HPDE6-E6E7 (cell line): ENCODE results near the gene DDX10.
"Not testable (repeated sequence)": the region's sequence is repeated elsewhere in the genome, so short reads cannot be mapped to it uniquely, and the experiment has no call there.

Experiments
- DNase-seq: peaks from one replicate; pipeline ENCODE4 v3.0.0; 2011; ENCODE audit warnings: missing footprints; ENCODE audit errors: extremely low spot score

The DDX10 gene

DNA sequence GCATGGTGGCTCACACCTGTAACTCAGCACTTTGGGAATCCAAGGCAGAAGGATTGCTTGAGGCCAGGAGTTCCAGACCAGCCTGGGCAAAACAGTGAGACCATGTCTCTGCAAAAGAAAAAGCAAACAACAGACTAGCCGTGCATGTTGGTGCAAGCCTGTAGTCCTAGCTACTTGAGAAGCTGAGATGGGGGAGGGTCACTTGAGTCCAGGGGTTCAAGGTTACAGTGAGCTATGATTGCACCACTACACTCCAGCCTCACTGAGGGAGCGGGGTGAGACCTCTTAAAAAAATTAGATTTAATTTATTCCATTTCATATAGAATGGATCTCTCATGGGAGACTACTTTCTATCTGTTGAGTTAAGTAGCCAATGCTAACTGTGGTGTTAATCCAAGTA lies 50.4 kb downstream of the DDX10 start:
- DNase-seq: no peak

- no peak for DNase-seq
These were observed 53.6 kb downstream of the DDX10 start for GRCh38 chr11:108718466-108718865.

- DNase-seq: no peak
These were observed 60.3 kb downstream of the DDX10 start for GRCh38 chr11:108724974-108725689.

GRCh38 chr11:108726077-108726800 lies 61.4 kb downstream of the DDX10 start:
- DNase-seq: no peak

GRCh38 chr11:108727665-108728064 lies 62.8 kb downstream of the DDX10 start:
- no peak for DNase-seq

- DNase-seq: no peak
These were observed 64.5 kb downstream of the DDX10 start for GRCh38 chr11:108729227-108729871.

DNA sequence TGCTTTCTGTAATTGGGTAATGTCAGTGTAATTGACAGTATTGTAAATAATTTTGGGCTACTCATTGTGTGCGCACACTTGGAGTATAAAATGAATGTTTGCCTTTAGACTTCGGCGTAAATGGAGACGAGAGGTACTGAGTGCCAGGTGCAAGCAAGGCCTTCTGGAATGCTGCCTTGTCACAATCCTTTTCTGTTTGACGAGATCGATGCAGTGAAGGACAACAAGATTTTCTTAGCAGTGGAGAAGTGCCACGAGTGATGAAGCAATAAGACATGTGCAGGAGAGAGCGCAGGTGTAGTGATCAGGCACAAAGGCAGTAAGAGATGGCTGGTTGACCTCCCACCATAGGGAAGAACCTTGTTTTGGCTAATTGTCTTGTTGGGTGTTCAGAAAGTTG lies 67.5 kb downstream of the DDX10 start:
- no peak for DNase-seq

DNA sequence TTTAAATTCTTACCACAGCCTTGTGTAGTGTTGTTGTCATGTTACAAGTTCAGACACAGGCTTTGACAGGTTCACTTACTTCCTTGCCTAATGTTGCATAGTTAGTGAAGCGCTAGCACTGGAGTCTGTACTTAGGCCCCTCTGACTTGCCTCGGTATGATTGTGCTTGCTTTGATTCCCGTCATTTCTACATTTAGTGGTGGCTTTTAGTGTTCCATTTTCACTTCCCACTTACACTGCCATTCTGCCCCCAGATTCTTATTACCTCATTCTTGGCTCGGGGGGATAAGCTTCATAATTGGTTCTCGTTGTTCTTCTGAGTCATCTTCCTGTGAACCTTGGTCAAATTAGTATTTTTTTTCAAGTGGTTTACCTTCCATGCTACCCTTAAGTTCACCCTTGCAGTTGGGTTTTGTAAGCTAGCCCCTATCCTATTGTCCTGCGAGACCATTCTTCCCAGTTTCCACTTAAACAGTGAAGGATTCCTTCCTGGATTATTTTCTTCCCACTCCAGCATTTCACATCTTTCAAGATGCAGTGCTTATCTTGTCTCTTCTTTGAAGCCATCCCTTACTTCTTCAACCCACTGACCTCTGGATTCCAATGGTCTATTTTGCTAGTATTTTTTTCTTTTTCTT lies 68.7 kb downstream of the DDX10 start:
- DNase-seq: no peak

DNA sequence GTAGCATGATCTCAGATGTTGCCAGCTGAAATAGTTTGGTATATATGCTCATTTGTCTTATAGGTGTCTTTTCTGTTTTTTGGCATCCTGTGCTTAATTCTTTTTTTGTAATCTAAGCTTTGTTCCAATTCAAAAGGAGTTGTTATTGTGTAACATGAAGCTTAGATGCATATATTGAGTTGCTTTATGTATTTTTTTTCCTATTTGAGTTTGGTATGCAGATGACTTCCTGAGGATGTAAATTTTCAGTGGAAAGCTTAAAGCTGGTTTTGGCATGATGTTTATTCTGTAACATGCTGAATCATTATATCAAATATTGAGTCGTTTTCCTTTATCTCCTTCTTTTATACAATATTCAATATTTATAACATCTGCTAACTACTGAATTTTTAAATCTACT lies 69.4 kb downstream of the DDX10 start:
- DNase-seq: no peak

- no peak for DNase-seq
These were observed 70.2 kb downstream of the DDX10 start for GRCh38 chr11:108734956-108735559.

DNA sequence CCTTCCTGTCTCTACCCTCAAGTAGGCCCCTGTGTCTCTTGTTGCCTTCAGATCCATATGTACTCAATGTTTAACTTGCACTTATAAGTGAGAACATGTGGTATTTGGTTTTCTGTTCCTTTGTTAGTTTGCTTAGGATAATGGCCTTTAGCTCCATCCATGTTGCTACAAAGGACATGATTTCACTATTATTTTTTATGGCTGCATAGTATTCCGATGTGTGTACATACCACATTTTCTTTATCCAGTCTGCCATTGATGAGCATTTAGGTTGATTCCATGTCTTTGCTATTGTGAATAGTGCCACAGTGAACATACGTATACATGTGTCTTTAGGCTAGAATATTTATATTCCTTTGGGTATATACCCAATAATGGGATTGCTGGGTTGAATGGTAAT lies 75.3 kb downstream of the DDX10 start:
- not testable (repeated sequence) for DNase-seq

- DNase-seq: no peak
These were observed 79.0 kb downstream of the DDX10 start for GRCh38 chr11:108743851-108744250.

DNA sequence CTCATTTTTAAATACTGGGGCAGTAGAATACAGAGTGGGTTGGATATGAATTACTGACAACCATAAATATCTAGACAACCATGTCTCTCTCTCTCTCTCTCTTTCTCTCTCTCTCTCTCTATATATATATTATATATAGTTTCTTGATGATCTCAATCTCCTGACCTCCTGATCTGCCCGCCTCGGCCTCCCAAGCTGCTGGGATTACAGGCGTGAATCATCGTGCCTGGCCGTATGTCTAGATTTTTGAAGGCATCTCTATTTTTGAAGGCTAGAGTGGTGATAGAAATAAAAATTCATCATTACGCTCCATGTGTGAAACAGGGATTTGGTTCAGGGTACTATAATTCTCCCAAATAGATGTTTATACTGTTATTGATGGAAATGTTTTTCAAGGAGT lies 84.1 kb downstream of the DDX10 start:
- DNase-seq: no peak

- no peak for DNase-seq
These were observed 86.6 kb downstream of the DDX10 start for GRCh38 chr11:108751444-108751843.

DNA sequence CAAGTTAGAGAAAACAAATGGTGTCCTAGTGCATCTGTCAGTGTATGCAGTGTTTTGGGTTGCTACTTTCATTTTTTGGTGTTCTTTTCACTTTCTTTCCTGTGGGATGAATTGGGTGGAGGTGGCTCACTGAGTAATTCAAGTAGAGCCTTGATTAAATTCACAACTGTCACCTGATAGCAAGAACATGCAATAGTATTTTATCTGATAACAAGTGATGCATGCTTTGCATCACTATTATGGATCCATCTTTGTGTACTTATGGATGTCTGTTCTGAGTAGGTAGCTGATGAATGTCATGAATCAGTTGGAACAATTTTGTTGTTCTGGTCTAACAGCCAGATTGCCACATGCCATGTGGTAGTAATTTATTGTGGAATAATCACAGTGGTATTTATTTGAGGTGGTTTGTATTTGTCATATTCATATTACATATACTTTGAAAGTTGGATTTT lies 87.5 kb downstream of the DDX10 start:
- no peak for DNase-seq

GRCh38 chr11:108754901-108755625 lies 90.2 kb downstream of the DDX10 start:
- no peak for DNase-seq

- no peak for DNase-seq
These were observed 92.8 kb downstream of the DDX10 start for GRCh38 chr11:108757630-108758029.

DNA sequence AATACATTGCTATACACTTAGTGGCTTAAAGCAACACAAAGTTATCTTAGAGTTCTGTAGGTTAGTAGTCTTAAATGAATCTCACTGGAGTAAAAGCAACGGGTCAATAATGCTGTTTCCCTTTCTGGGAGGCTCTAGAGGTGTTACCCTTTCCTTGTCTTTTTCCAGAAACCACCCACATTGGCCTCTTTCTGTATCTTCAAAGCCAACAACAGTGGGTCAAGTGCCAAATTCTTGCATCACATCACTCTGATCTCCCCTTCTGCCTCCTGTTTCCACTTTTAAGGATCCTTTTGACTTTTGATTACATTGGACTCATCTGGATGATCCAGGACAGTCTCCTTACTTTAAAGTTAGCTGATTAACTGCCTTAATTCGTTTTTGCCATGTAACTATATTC lies 93.6 kb downstream of the DDX10 start:
- DNase-seq: no peak

DNA sequence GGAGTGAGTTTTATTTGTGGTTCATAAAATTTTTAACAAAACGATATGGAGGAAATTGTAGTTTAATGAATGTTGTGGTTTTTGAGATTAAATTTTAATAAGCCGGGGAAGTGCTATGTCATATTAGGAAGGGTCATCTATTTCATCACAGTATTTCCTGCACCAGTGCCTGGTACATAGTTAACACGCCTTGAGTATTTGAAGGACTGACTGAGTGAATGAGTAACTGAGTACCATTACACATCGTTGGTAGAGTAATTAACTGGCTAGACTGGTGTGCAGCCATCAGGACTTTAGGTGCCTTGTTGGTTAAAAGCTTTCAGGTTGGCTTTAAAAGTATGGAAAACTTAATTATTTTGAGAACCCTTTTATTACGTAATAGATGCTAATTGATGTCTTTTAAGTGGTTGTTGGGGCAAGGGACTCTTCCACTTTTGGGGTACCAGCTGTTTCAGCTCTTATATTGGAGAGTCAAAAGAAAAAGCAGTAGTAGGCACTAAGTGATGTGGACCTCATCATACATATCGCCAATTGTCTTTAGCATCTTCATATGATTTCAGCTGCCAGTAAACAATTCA lies 101.8 kb downstream of the DDX10 start:
- DNase-seq: no peak

GRCh38 chr11:108768370-108768769 lies 103.5 kb downstream of the DDX10 start:
- DNase-seq: no peak

DNA sequence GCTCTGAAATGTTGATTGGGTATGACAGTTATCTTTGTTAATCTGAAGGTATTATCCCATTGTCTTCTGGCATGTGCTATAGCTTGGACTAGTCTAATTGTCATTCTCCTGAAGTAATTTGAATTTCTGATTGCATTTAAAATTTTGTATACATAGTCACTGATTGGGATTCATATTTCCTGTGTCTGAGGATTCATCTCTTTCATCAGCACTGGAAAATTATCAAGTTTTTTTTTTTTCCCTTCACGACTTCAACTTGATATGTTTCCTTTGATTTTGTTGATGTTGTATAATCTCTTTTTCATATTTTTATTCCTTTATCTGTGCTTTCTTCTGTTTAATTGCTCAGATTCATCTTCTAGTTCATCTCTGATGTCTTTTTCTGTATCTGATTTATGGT lies 104.1 kb downstream of the DDX10 start:
- no peak for DNase-seq
